ENCODE data around the gene CAVIN3. TPM values are rescaled to one million over a fixed set of nuclear protein-coding genes. Genes with fewer than 3 reads are reported as not detected.
A peak's percentile ranks its signal among the peaks of the same experiment; 100 is the strongest.

Gene CAVIN3
- total RNA-seq, 2 donors from 2014 or later, result 46.1 to 92.4 TPM

DNA sequence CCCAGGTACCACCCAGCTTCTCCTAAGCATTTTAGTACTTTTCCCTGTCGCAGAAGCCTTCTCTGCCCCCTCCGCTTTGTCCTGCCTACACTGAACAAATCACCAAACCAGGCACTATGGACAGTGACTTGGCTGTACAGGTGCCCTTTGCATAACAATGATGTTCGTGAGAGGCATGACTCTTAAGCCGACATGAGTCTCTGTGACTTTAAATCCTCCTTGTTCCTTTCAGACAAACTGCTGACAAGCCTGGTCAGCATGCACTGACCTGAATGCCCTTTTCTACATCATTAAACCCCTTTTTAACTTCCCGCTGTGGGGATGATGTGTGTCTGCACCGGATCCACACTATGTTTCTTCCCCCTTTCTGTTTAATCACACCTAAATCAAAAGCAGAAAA, 16.6 kb downstream of the CAVIN3 start:
- Histone ChIP-seq H3K36me3 (no peaks in the 10 kb centered on the region), H3K27me3 (replicated peaks; ENCODE audit: insufficient read depth) (no peaks in the 10 kb centered on the region), H3K4me1 (replicated peaks) (no peaks in the 10 kb centered on the region), H3K27ac (no peak overlapping the region), H3K4me3 (no peak overlapping the region), H3K9me3 (no peaks in the 10 kb centered on the region)
- 78% methylated on average over 6 of the region's 6 CpGs for whole genome bisulfite sequencing
- intact Hi-C loops (cut with DNase I), result no loop called here
- DNase-seq (ENCODE audit: low spot score), result no peak
- TF ChIP-seq POLR2AphosphoS5 (IDR thresholded peaks at IDR 0.05), result no peak
- no peak for TF ChIP-seq CTCF (IDR thresholded peaks at IDR 0.05)
- no peak for TF ChIP-seq POLR2A (IDR thresholded peaks at IDR 0.05)

DNA sequence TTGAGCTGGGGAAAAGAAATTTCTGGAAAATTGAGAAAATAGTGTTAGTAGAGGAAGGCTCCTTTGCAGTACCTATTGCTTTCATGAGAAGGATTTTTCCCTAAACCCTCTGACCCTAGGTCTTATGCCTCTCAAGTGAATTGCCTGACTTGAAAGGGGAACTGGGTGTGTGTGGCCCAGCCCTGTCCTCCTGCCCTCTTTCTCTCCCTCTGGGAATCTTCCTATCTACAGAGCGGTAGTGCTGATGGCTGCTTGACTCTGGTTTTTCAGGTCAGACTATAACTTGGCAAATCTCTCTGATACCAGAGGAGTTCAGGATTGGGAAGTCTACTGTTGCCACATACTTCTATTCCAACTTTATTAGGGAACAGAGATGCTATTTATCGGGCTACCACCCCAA, 19.2 kb downstream of the CAVIN3 start:
- 87% methylated on average over 2 of the region's 2 CpGs for WGBS
- H3K27me3 ChIP-seq (replicated peaks; ENCODE audit: insufficient read depth), result no peaks in the 10 kb centered on the region
- no peak for TF ChIP-seq POLR2A (IDR thresholded peaks at IDR 0.05)
- TF ChIP-seq POLR2AphosphoS5 (IDR thresholded peaks at IDR 0.05), result no peak
- TF ChIP-seq CTCF (IDR thresholded peaks at IDR 0.05), result no peak

DNA sequence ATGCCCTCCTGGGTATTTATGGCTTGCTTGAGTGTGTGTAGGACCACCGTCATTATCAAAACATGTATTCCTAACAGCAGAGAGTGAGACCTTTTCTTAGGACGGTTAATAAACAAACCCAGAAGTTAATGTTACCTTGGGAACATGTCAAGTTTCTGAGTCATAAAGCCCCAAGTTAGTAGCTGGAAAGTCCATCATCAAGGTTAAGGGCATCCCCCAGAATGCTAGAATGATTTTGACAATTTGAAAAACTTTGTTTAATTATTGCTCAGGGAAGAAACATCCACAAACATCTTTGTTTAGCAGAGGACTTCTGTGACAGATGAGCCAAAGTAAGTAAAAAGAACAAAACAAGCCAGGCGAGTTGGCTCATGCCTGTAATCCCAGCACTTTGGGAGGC, 20.0 kb downstream of the CAVIN3 start:
- TF ChIP-seq POLR2A (IDR thresholded peaks at IDR 0.05) (no peak), CTCF (IDR thresholded peaks at IDR 0.05) (no peak), POLR2AphosphoS5 (IDR thresholded peaks at IDR 0.05) (no peak)
- Histone ChIP-seq H3K4me3 (no peak overlapping the region), H3K27ac (no peak overlapping the region), H3K9me3 (no peaks in the 10 kb centered on the region), H3K27me3 (replicated peaks; ENCODE audit: insufficient read depth) (no peaks in the 10 kb centered on the region), H3K36me3 (no peaks in the 10 kb centered on the region), H3K4me1 (replicated peaks) (no peaks in the 10 kb centered on the region)
- DNase-seq (ENCODE audit: low spot score), result no peak
- intact Hi-C loops (cut with DNase I), result no loop called here
- WGBS, result 54% methylated on average over 3 of the region's 3 CpGs

More for the DNA sequence above, 19.2 kb downstream of the CAVIN3 start:
- Histone ChIP-seq H3K4me1 (replicated peaks) (no peaks in the 10 kb centered on the region), H3K27ac (no peak overlapping the region), H3K4me3 (no peak overlapping the region), H3K9me3 (no peaks in the 10 kb centered on the region), H3K36me3 (no peaks in the 10 kb centered on the region)
- intact Hi-C loops (cut with DNase I), result no loop called here
- DNase-seq (ENCODE audit: low spot score), result no peak

DNA sequence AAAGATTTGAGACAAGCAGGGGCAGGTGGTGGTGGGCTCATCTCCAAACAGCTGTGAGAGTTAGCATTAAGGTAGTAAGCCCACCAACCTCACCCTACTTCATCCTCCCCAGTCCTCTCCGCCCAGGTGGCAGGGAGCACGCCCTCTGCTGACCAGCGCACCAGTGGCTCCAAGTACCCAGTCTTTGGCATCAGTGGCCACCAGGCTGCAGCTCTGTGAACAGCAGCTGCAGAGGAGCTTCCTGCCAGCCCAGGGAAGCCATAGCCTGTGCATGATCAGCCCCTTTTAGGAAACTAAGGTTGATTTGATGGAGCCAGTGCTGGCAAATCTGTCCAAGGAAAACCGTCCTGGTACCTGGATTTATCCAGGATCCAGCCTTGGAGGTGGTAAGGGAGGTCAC, 21.7 kb downstream of the CAVIN3 start:
- H3K4me1 ChIP-seq (replicated peaks), result no peaks in the 10 kb centered on the region
- 63% methylated on average over 4 of the region's 4 CpGs for WGBS
- TF ChIP-seq POLR2A (IDR thresholded peaks at IDR 0.05), result no peak
- peak in 1 of 4 experiments; percentile 34 for TF ChIP-seq CTCF (IDR thresholded peaks at IDR 0.05)
- intact Hi-C loops (cut with DNase I), result no loop called here
- H3K36me3 ChIP-seq, result no peaks in the 10 kb centered on the region
- H3K27me3 ChIP-seq (replicated peaks; ENCODE audit: insufficient read depth), result no peaks in the 10 kb centered on the region
- H3K4me3 ChIP-seq, result no peak overlapping the region
- H3K9me3 ChIP-seq, result no peaks in the 10 kb centered on the region
- H3K27ac ChIP-seq, result no peak overlapping the region
- no peak for DNase-seq (ENCODE audit: low spot score)

- DNase-seq (ENCODE audit: low spot score), result no peak
- TF ChIP-seq POLR2A (IDR thresholded peaks at IDR 0.05) (no peak), CTCF (IDR thresholded peaks at IDR 0.05) (peak in 2 of 4 experiments; percentile 28 to 36)
- Histone ChIP-seq H3K4me3 (no peak overlapping the region), H3K9me3 (no peaks in the 10 kb centered on the region), H3K36me3 (no peaks in the 10 kb centered on the region), H3K4me1 (replicated peaks) (no peaks in the 10 kb centered on the region), H3K27me3 (replicated peaks; ENCODE audit: insufficient read depth) (no peaks in the 10 kb centered on the region), H3K27ac (no peak overlapping the region)
- 91% methylated on average over 1 of the region's 1 CpG for WGBS
- intact Hi-C loops (cut with DNase I), result no loop called here
Measured at GRCh38 chr11:6297831-6298230, 22.5 kb downstream of the CAVIN3 start.
